ENCODE data around the gene EPM2AIP1. TPM values are rescaled to one million over a fixed set of nuclear protein-coding genes. Genes with fewer than 3 reads are reported as not detected.

The EPM2AIP1 gene
- total and polyA plus RNA-seq, 2 of the 8 experiments (the other 6 are each of a cell fraction or from before 2014, with no cell fraction given), result 6.6 to 9.0 TPM

GRCh38 chr3:36944641-36945270 is 48.2 kb downstream of the EPM2AIP1 start, which contains the start of gene TRANK1:
Gene TRANK1 (minus strand): TSS chr3:36945054. CDS start chr3:36944809, 245 bp downstream.
- DNase-seq (ENCODE audit: low read depth in 1 of 2, low spot score in 2 of 2) (peak in 1 of 2 experiments; percentile 80), FAIRE-seq (no peak)
- no peak within 1 kb of the TSS for H2AK5ac ChIP-seq (ENCODE audit: low read depth, low read length)
- peaks cover 18% of the 10 kb centered on the region for H3K23me2 ChIP-seq (ENCODE audit: low read depth, low read length)
- H3K27ac ChIP-seq (ENCODE audit: low read depth, low read length), result no peak within 1 kb of the TSS
- peaks cover 0 to 2% of the 10 kb centered on the region in 2 experiments; a peak in 1 of 4 replicates for H3K9me3 ChIP-seq (ENCODE audit: insufficient read depth in 2 of 2, low read depth in 1 of 2, low read length in 1 of 2)
- H3K14ac ChIP-seq (ENCODE audit: insufficient read length), result no peak within 1 kb of the TSS
- no peak within 1 kb of the TSS for H3K56ac ChIP-seq (replicated peaks; ENCODE audit: insufficient read length, low read depth, low read length)
- no peak within 1 kb of the TSS for H3K23ac ChIP-seq (ENCODE audit: insufficient read length)
- CTCF ChIA-PET (ENCODE audit: partially characterized antibody), result interaction anchor here (1.0 to 4.9 kb wide), 11 partner anchors 10 to 131 kb away, joined by 3 to 66 read pairs (median 3); no protein-coding TSS in a partner anchor
- H3K9ac ChIP-seq (replicated peaks in 1 of 4; ENCODE audit: extremely low read depth in 1 of 4, low read depth in 3 of 4, low read length in 3 of 4), result peak within 1 kb of the TSS; percentile 36 to 88 (median 71)
- POLR2A ChIA-PET (ENCODE audit: partially characterized antibody), result interaction anchor here (0.6 to 3.7 kb wide), 9 partner anchors 11 to 84 kb away, joined by 3 to 34 read pairs (median 4); partner anchors contain the start of genes EPM2AIP1 and MLH1
- H3K4me2 ChIP-seq (ENCODE audit: insufficient read depth in 1 of 2, low read depth in 2 of 2, low read length in 2 of 2), result peak within 1 kb of the TSS; percentile 91 to 95
- H3K79me2 ChIP-seq (ENCODE audit: control insufficient read depth in 1 of 2, insufficient read depth in 2 of 2, low read length in 2 of 2), result no peaks in the 10 kb centered on the region
- no peak within 1 kb of the TSS for H4K5ac ChIP-seq (ENCODE audit: insufficient read length, low read depth, low read length)
- H3K4me1 ChIP-seq (replicated peaks in 1 of 4; ENCODE audit: control insufficient read depth in 3 of 4, insufficient read depth in 4 of 4, low read length in 3 of 4), result peaks cover 0 to 10% (median 1%) of the 10 kb centered on the region in 4 experiments; a peak in 4 of 7 replicates
- peaks cover 4 to 28% (median 19%) of the 10 kb centered on the region in 4 experiments for H3K27me3 ChIP-seq (replicated peaks in 1 of 4; ENCODE audit: control insufficient read depth in 3 of 4, extremely low read depth in 1 of 4, insufficient read depth in 3 of 4, low read length in 3 of 4)
- peak within 1 kb of the TSS; percentile 88 for H2BK15ac ChIP-seq (ENCODE audit: low read length)
- H3K4me3 ChIP-seq (ENCODE audit: extremely low read depth in 1 of 4, insufficient read depth in 2 of 4, low read depth in 3 of 4, low read length in 4 of 4), result peak within 1 kb of the TSS; percentile 53 to 64 (median 59)
- peak within 1 kb of the TSS; percentile 42 for H3K4ac ChIP-seq (replicated peaks; ENCODE audit: insufficient read length, low read depth, low read length)
- H2BK12ac ChIP-seq (ENCODE audit: low read depth, low read length), result peak within 1 kb of the TSS; percentile 84
- no peaks in the 10 kb centered on the region for H3K36me3 ChIP-seq (ENCODE audit: control insufficient read depth in 2 of 4, insufficient read depth in 4 of 4, low read length in 3 of 4)
- H3K79me1 ChIP-seq (ENCODE audit: low read depth, low read length), result no peaks in the 10 kb centered on the region
- peak within 1 kb of the TSS; percentile 70 for H4K91ac ChIP-seq (replicated peaks; ENCODE audit: insufficient read length, low read length)
- peak within 1 kb of the TSS; percentile 94 for H3K18ac ChIP-seq (ENCODE audit: extremely low read depth, low read length)
- no peak within 1 kb of the TSS for H2BK120ac ChIP-seq (replicated peaks; ENCODE audit: low read depth, low read length)
- H2AFZ ChIP-seq (ENCODE audit: low read length), result peak within 1 kb of the TSS; percentile 69
- H4K8ac ChIP-seq (ENCODE audit: extremely low read depth, insufficient read depth, low read length), result peak within 1 kb of the TSS; percentile 97
- peak within 1 kb of the TSS; percentile 52; the same call in 1 of the 2 replicates for H2BK20ac ChIP-seq (ENCODE audit: low read length)
- H2BK5ac ChIP-seq (ENCODE audit: low read depth, low read length), result no peak within 1 kb of the TSS; the same call in 1 of the 2 replicates
- no peaks in the 10 kb centered on the region for H4K20me1 ChIP-seq (replicated peaks in 1 of 2; ENCODE audit: control insufficient read depth in 1 of 2, insufficient read depth in 2 of 2, low read length in 2 of 2)
- WGBS, 2 experiments (ENCODE audit: extremely low coverage in 1 of 2, insufficient coverage in 1 of 2, insufficient read length in 1 of 2, insufficient replicate concordance in 2 of 2, low coverage in 1 of 2, low lambda C conversion rate in 2 of 2, missing lambda C conversion rate in 1 of 2), result 6% methylated on average over 29 of the region's 68 CpGs; no CpG with 5 or more reads in 1 of the 2 experiments
- no peak for TF ChIP-seq ATF3 (IDR thresholded peaks at IDR 0.05; ENCODE audit: insufficient read depth, low read depth, low read length)
- TF ChIP-seq CTCF (IDR thresholded peaks at IDR 0.05; ENCODE audit: control extremely low read depth in 1 of 3, insufficient read depth in 1 of 3, low read depth in 1 of 3, low read length in 3 of 3), result no peak
- TF ChIP-seq EZH2 (IDR thresholded peaks at IDR 0.05; ENCODE audit: low read depth, low read length, severe bottlenecking), result peak; percentile 57
- no peak for TF ChIP-seq ZNF274 (IDR thresholded peaks at IDR 0.05; ENCODE audit: borderline replicate concordance, extremely low read depth, low read length)
- no peak for TF ChIP-seq KDM5A (IDR thresholded peaks at IDR 0.05; ENCODE audit: low read length)
- TF ChIP-seq CHD2 (IDR thresholded peaks at IDR 0.05; ENCODE audit: low read length), result no peak
- no peak for TF ChIP-seq POLR2A (IDR thresholded peaks at IDR 0.05; ENCODE audit: control extremely low read depth in 1 of 2, low read depth in 2 of 2, low read length in 2 of 2)
- TF ChIP-seq RFX5 (IDR thresholded peaks at IDR 0.05; ENCODE audit: borderline replicate concordance, low read depth, low read length), result no peak
- TF ChIP-seq MAX (IDR thresholded peaks at IDR 0.05), result peak; percentile 72
